Stimulated activated CD4-positive, alpha-beta T cell treated with anti-CD3 and anti-CD28 coated beads, TNF-alpha, amount 100 ng/mL, for 48 hours (primary cell): ENCODE data around the gene ACTG2.
"Not testable (repeated sequence)": the region's sequence is repeated elsewhere in the genome, so short reads cannot be mapped to it uniquely, and the experiment has no call there.

ENCODE experiments used
- DNase-seq, 3 donors: peaks; one replicate each; pipeline ENCODE4 v3.0.0-alpha.2; 2020; ENCODE audit warnings: low read depth in 3 of 3

ACTG2 gene

GRCh38 chr2:73935641-73936040 lies 42.8 kb downstream of the ACTG2 start:
- DNase-seq, result no peak

GRCh38 chr2:73937103-73937885 lies 44.5 kb downstream of the ACTG2 start:
- no peak for DNase-seq

GRCh38 chr2:73937899-73938298 lies 45.1 kb downstream of the ACTG2 start:
- DNase-seq, result no peak

GRCh38 chr2:73938718-73939352 lies 46.0 kb downstream of the ACTG2 start:
- DNase-seq, result no peak

GRCh38 chr2:73939419-73939818 lies 46.6 kb downstream of the ACTG2 start:
- DNase-seq, result peak in 1 of 3 donors; percentile 27

- not testable (repeated sequence) for DNase-seq
Observed at GRCh38 chr2:73940066-73940465, 47.3 kb downstream of the ACTG2 start.

GRCh38 chr2:73942664-73943063 lies 49.9 kb downstream of the ACTG2 start:
- DNase-seq, result no peak

GRCh38 chr2:73944714-73945113 lies 51.9 kb downstream of the ACTG2 start:
- DNase-seq, result no peak

GRCh38 chr2:73946215-73946614 lies 53.4 kb downstream of the ACTG2 start:
- no peak for DNase-seq

GRCh38 chr2:73946666-73947065 lies 53.9 kb downstream of the ACTG2 start:
- DNase-seq, result no peak

- DNase-seq, result no peak
Observed at GRCh38 chr2:73947412-73948018, 54.7 kb downstream of the ACTG2 start.

GRCh38 chr2:73949802-73950201 lies 57.0 kb downstream of the ACTG2 start:
- no peak for DNase-seq

- DNase-seq, result no peak
Observed at GRCh38 chr2:73952499-73953446, 60.0 kb downstream of the ACTG2 start.

GRCh38 chr2:73956218-73956865 lies 63.5 kb downstream of the ACTG2 start:
- DNase-seq, result no peak

- DNase-seq, result no peak
Observed at GRCh38 chr2:73961274-73961673, 68.5 kb downstream of the ACTG2 start.

GRCh38 chr2:73961823-73962615 lies 69.2 kb downstream of the ACTG2 start:
- no peak for DNase-seq

GRCh38 chr2:73962798-73963197 lies 70.0 kb downstream of the ACTG2 start:
- DNase-seq, result no peak

- DNase-seq, result no peak
Observed at GRCh38 chr2:73963385-73964120, 70.7 kb downstream of the ACTG2 start.

GRCh38 chr2:73964223-73964622 lies 71.4 kb downstream of the ACTG2 start:
- no peak for DNase-seq

- DNase-seq, result no peak
Observed at GRCh38 chr2:73965053-73965452, 72.2 kb downstream of the ACTG2 start.
